HepG2 (cell line): ENCODE data around the gene BCO1. TPM values are rescaled to one million over a fixed set of nuclear protein-coding genes. Genes with fewer than 3 reads are reported as not detected.

Source experiments
- ATAC-seq: fragments of 200-7000 bp; cut with Tn5 transposase; 3 replicates; pipeline ENCODE4 v1.9.1; 2020; ENCODE audit warnings: mild to moderate bottlenecking, moderate library complexity
- BruUV-seq: library from RNA; stranded (reverse); fragments of 400-500 nt; replicated peaks from 2 replicates; lab custom pipeline; 2021; lab: Mats Ljungman, UMichigan
- CTCF ChIA-PET: fragments of 300-600 bp; formaldehyde crosslinking; extraction: SDS; loops from one replicate; lab custom pipeline; 2021; ENCODE audit warnings: low total read pairs, inconsistent platforms, low intra/inter-chr PET ratio; lab: Yijun Ruan, JAX
- POLR2A ChIA-PET: fragments of 350-600 bp; sonication (Branson Sonifier 250); formaldehyde crosslinking; loops from one replicate; lab custom pipeline; 2020; ENCODE audit warnings: antibody characterized with exemption, inconsistent platforms; lab: Yijun Ruan, JAX
- DNase-seq: peaks from one replicate; pipeline ENCODE4 v3.0.0-alpha.2; 2015; ENCODE audit warnings: low spot score
- FAIRE-seq: peaks from 3 replicates; lab custom pipeline; 2011; peaks lifted over from hg19 to GRCh38; lab: Jason Lieb, UNC
- H2AFZ ChIP-seq: one replicate; pipeline ENCODE4 v1.6.1; 2011; ENCODE audit warnings: low read length, inconsistent platforms
- H3K27ac ChIP-seq: fragments of 300-600 bp; 3 replicates; pipeline ENCODE4 v1.8.0; 2011; ENCODE audit warnings: mixed run types, mild to moderate bottlenecking, mixed read lengths, low read length, inconsistent platforms; ENCODE audit not compliant: insufficient read depth; ENCODE audit errors: extremely low read length
- H3K27me3 ChIP-seq, 2 experiments: fragments of 200-600 bp in 1 of 2; 2 replicates in 1 of 2; 3 replicates in 1 of 2; pipeline versions ENCODE4 v1.6.0 to v1.8.0; 2011; ENCODE audit warnings: low read length in 2 of 2, mild to moderate bottlenecking in 2 of 2, moderate library complexity in 2 of 2, inconsistent platforms in 1 of 2; ENCODE audit not compliant: insufficient read depth in 2 of 2, control insufficient read depth in 1 of 2
- H3K36me3 ChIP-seq, 2 experiments: fragments of 200-600 bp in 1 of 2; replicated peaks in 1 of 2; 2 replicates in 1 of 2; 3 replicates in 1 of 2; pipeline versions ENCODE4 v1.5.1 to v1.8.0; 2011; ENCODE audit warnings: low read length in 2 of 2, inconsistent platforms in 1 of 2; ENCODE audit not compliant: insufficient read depth in 2 of 2, control insufficient read depth in 1 of 2
- H3K4me1 ChIP-seq: 2 replicates; pipeline ENCODE4 v1.5.1; 2012; ENCODE audit warnings: low read length, inconsistent platforms; ENCODE audit not compliant: insufficient read depth
- H3K4me2 ChIP-seq: 2 replicates; pipeline ENCODE4 v1.6.0; 2011; ENCODE audit warnings: low read depth, low read length, inconsistent platforms
- H3K4me3 ChIP-seq, 3 experiments: fragments of 200-600 bp in 1 of 3; sonication (generic), shearing (Covaris generic) in 1 of 3; replicated peaks in 1 of 3; 2 replicates each; pipeline ENCODE4 v1.5.1; 2011 to 2016; ENCODE audit warnings: low read length in 3 of 3, inconsistent platforms in 2 of 3, low read depth in 2 of 3, mild to moderate bottlenecking in 2 of 3, control low read depth in 1 of 3, mixed read lengths in 1 of 3; ENCODE audit not compliant: insufficient read depth in 1 of 3
- H3K79me2 ChIP-seq: one replicate; pipeline ENCODE4 v1.6.1; 2011; ENCODE audit warnings: low read length, inconsistent platforms; ENCODE audit not compliant: insufficient read depth
- H3K9ac ChIP-seq: 2 replicates; pipeline ENCODE4 v1.6.0; 2011; ENCODE audit warnings: mild to moderate bottlenecking, low read depth, low read length, inconsistent platforms; ENCODE audit not compliant: insufficient read depth
- H3K9me3 ChIP-seq: 2 replicates; pipeline ENCODE4 v1.5.1; 2012; ENCODE audit warnings: mild to moderate bottlenecking, low read length
- H4K20me1 ChIP-seq: 2 replicates; pipeline ENCODE4 v1.6.0; 2011; ENCODE audit warnings: inconsistent platforms, mild to moderate bottlenecking, low read length, moderate library complexity; ENCODE audit not compliant: insufficient read depth
- GZF1 ChIP-seq: sonication (generic); formaldehyde crosslinking; IDR thresholded peaks from 2 replicates; pipeline ENCODE4 v1.5.1; 2020; ENCODE audit warnings: mild to moderate bottlenecking, missing genetic modification reagents
- JUNB ChIP-seq: sonication (generic); formaldehyde crosslinking; IDR thresholded peaks from 2 replicates; pipeline ENCODE4 v1.8.0; 2022; ENCODE audit warnings: missing genetic modification reagents, mild to moderate bottlenecking, borderline replicate concordance
- MIER2 ChIP-seq: IDR thresholded peaks from 2 replicates; pipeline ENCODE4 v1.6.1; 2016; ENCODE audit warnings: missing biosample characterization, missing genetic modification reagents
- NR3C1 ChIP-seq: sonication (generic); formaldehyde crosslinking; IDR thresholded peaks from 2 replicates; pipeline ENCODE4 v1.4.0; 2020; ENCODE audit warnings: missing genetic modification reagents
- POLR2A ChIP-seq, 2 experiments: IDR thresholded peaks; 2 replicates each; pipeline ENCODE4 v1.6.1; 2011; ENCODE audit warnings: low read depth in 2 of 2, low read length in 2 of 2, mild to moderate bottlenecking in 1 of 2, moderate library complexity in 1 of 2; ENCODE audit not compliant: insufficient read depth in 1 of 2
- SP5 ChIP-seq: IDR thresholded peaks from 2 replicates; pipeline ENCODE4 v1.6.1; 2016; ENCODE audit warnings: low read depth, borderline replicate concordance
- STAG1 ChIP-seq: sonication (generic); formaldehyde crosslinking; IDR thresholded peaks from 2 replicates; pipeline ENCODE4 v1.4.0; 2020; ENCODE audit warnings: missing genetic modification reagents
- TMF1 ChIP-seq: sonication (generic); formaldehyde crosslinking; IDR thresholded peaks from 2 replicates; pipeline ENCODE4 v1.8.1; 2022; ENCODE audit warnings: low read depth, missing genetic modification reagents
- ZNF234 ChIP-seq: sonication (generic); formaldehyde crosslinking; conservative IDR thresholded peaks from 2 replicates; pipeline ENCODE4 v1.5.1; 2020; ENCODE audit warnings: mild to moderate bottlenecking, missing genetic modification reagents
- WGBS: methylation state at CpG from one replicate; pipeline ENCODE4 v1.1.6; 2017; ENCODE audit warnings: low lambda C conversion rate; 5-methylcytosine and 5-hydroxymethylcytosine counted together
- in situ Hi-C: cut with HindIII; loops from 2 replicates; pipeline ENCODE4 v1.10.0; 2017; ENCODE audit warnings: low pct_unique_long_range_greater_than_20kb; ENCODE audit not compliant: extremely low pct_ligation_motif_present
- intact Hi-C: fragments of 100-400 bp; cut with micrococcal nuclease; formaldehyde crosslinking; loops from one replicate; pipeline ENCODE4 v1.10.0; 2022; ENCODE audit not compliant: unreplicated experiment
- polyA plus RNA-seq, 8 experiments: library from polyadenylated mRNA; depleted of rRNA in 3 of 8; stranded (reverse) in 7 of 8; unstranded in 1 of 8; fragments of >200 nt; fragmentation: Illumina TruSeq in 4 of 8; extraction: Trizol in 4 of 8; gene quantifications; 2 replicates each; pipeline versions ENCODE4 v1.2.1 to v1.2.3, GENCODE V29; 2011 to 2016; ENCODE audit warnings: low read depth in 4 of 8, missing spikeins in 1 of 8, mixed read lengths in 1 of 8; ENCODE audit not compliant: insufficient read depth in 1 of 8
- total RNA-seq, 5 experiments: library from RNA; depleted of rRNA; stranded (reverse); fragments of >200 nt; fragmentation: Illumina TruSeq; extraction: Trizol; gene quantifications; 2 replicates each; pipeline ENCODE4 v1.2.3, GENCODE V29; 2016; ENCODE audit warnings: low read depth in 1 of 5
- TF ChIP-seq, protein P1 (sequence below): sonication (generic); formaldehyde crosslinking; IDR thresholded peaks from 2 replicates; pipeline ENCODE4 v1.5.0; 2020; ENCODE audit warnings: mild to moderate bottlenecking, missing genetic modification reagents, moderate library complexity
- TF ChIP-seq, protein P2 (sequence below): sonication (generic); formaldehyde crosslinking; IDR thresholded peaks from 2 replicates; pipeline ENCODE4 v1.4.0; 2020; ENCODE audit warnings: mild to moderate bottlenecking, missing genetic modification reagents

The BCO1 gene
- total and polyA plus RNA-seq, 2 of the 13 experiments (the other 11 are each of a cell fraction or from before 2014, with no cell fraction given), result 0.11 TPM; not detected in 1

DNA sequence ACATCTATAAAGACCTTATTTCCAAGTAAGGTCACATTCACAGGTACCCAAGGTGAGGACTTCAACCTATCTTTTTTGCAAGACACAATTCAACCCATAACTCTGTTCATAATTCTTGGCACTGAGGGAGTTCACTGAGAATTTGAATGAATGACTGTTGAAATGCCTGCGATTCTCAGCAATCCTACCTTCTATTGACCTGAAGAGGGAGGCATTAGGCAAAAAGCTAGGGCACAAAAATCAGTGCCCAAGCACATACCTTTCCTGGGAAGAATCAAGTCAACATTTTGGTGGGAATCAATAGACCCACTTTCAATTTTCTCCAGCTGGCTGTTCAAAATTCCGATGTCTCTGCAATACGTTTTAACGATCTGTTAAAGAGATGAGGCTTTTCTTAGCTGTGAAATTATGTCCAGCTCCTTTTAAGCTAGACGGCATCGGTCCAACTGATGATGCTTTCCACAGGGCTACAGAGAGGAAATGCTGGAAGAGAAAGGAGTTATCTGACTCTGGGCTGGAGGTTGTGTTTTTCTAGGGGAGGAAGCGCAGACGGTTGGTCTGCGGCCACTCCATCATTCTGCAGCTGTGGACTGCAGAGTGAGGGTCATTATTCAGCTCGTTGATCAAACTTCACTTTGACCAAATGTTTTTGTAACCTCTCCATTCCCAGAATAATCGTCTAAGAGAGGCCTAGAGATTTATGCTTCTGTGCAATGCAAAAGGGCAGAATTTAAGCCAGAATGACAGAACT, 25.2 kb downstream of the BCO1 start:
- no peaks in the 10 kb centered on the region for H3K9me3 ChIP-seq
- DNase-seq (no peak), ATAC-seq (no peak), FAIRE-seq (no peak)
- H3K4me3 ChIP-seq, result no peak overlapping the region
- peaks cover 0 to 8% of the 10 kb centered on the region in 2 experiments; a peak in 1 of 5 replicates for H3K27me3 ChIP-seq
- H3K79me2 ChIP-seq, result no peaks in the 10 kb centered on the region
- intact Hi-C loops (loop anchor here (5.0 kb wide), 2 partner anchors 459 to 474 kb away; no protein-coding TSS in a partner anchor), in situ Hi-C loops (no loop called here)
- no peak overlapping the region for H3K9ac ChIP-seq
- no TSS peak for BruUV-seq
- no peak overlapping the region for H2AFZ ChIP-seq
- H3K4me2 ChIP-seq, result no peak overlapping the region
- 44% methylated on average over 11 of the region's 11 CpGs for WGBS
- H3K27ac ChIP-seq, result no peak overlapping the region
- H3K4me1 ChIP-seq, result no peaks in the 10 kb centered on the region
- ChIA-PET POLR2A (no interaction called here), CTCF (no interaction called here)
- no peaks in the 10 kb centered on the region for H3K36me3 ChIP-seq
- no peaks in the 10 kb centered on the region for H4K20me1 ChIP-seq
- TF ChIP-seq, protein P1, sequence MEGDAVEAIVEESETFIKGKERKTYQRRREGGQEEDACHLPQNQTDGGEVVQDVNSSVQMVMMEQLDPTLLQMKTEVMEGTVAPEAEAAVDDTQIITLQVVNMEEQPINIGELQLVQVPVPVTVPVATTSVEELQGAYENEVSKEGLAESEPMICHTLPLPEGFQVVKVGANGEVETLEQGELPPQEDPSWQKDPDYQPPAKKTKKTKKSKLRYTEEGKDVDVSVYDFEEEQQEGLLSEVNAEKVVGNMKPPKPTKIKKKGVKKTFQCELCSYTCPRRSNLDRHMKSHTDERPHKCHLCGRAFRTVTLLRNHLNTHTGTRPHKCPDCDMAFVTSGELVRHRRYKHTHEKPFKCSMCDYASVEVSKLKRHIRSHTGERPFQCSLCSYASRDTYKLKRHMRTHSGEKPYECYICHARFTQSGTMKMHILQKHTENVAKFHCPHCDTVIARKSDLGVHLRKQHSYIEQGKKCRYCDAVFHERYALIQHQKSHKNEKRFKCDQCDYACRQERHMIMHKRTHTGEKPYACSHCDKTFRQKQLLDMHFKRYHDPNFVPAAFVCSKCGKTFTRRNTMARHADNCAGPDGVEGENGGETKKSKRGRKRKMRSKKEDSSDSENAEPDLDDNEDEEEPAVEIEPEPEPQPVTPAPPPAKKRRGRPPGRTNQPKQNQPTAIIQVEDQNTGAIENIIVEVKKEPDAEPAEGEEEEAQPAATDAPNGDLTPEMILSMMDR, result peak; percentile 16; the same call in 1 of the 2 replicates
- TF ChIP-seq POLR2A (IDR thresholded peaks at IDR 0.05; ENCODE audit: insufficient read depth in 1 of 2, low read depth in 2 of 2, low read length in 2 of 2), result no peak
- TF ChIP-seq SP5 (CRISPR knock-in tag), result no peak
- no peak for TF ChIP-seq MIER2 (CRISPR knock-in tag)
- TF ChIP-seq NR3C1 (CRISPR knock-in tag), result no peak
- no peak for TF ChIP-seq ZNF234 (CRISPR knock-in tag)
- no peak for TF ChIP-seq GZF1
- TF ChIP-seq JUNB, result no peak
- peak; percentile 22; the same call in 1 of the 2 replicates for TF ChIP-seq STAG1 (CRISPR knock-in tag)
- TF ChIP-seq, protein P2, sequence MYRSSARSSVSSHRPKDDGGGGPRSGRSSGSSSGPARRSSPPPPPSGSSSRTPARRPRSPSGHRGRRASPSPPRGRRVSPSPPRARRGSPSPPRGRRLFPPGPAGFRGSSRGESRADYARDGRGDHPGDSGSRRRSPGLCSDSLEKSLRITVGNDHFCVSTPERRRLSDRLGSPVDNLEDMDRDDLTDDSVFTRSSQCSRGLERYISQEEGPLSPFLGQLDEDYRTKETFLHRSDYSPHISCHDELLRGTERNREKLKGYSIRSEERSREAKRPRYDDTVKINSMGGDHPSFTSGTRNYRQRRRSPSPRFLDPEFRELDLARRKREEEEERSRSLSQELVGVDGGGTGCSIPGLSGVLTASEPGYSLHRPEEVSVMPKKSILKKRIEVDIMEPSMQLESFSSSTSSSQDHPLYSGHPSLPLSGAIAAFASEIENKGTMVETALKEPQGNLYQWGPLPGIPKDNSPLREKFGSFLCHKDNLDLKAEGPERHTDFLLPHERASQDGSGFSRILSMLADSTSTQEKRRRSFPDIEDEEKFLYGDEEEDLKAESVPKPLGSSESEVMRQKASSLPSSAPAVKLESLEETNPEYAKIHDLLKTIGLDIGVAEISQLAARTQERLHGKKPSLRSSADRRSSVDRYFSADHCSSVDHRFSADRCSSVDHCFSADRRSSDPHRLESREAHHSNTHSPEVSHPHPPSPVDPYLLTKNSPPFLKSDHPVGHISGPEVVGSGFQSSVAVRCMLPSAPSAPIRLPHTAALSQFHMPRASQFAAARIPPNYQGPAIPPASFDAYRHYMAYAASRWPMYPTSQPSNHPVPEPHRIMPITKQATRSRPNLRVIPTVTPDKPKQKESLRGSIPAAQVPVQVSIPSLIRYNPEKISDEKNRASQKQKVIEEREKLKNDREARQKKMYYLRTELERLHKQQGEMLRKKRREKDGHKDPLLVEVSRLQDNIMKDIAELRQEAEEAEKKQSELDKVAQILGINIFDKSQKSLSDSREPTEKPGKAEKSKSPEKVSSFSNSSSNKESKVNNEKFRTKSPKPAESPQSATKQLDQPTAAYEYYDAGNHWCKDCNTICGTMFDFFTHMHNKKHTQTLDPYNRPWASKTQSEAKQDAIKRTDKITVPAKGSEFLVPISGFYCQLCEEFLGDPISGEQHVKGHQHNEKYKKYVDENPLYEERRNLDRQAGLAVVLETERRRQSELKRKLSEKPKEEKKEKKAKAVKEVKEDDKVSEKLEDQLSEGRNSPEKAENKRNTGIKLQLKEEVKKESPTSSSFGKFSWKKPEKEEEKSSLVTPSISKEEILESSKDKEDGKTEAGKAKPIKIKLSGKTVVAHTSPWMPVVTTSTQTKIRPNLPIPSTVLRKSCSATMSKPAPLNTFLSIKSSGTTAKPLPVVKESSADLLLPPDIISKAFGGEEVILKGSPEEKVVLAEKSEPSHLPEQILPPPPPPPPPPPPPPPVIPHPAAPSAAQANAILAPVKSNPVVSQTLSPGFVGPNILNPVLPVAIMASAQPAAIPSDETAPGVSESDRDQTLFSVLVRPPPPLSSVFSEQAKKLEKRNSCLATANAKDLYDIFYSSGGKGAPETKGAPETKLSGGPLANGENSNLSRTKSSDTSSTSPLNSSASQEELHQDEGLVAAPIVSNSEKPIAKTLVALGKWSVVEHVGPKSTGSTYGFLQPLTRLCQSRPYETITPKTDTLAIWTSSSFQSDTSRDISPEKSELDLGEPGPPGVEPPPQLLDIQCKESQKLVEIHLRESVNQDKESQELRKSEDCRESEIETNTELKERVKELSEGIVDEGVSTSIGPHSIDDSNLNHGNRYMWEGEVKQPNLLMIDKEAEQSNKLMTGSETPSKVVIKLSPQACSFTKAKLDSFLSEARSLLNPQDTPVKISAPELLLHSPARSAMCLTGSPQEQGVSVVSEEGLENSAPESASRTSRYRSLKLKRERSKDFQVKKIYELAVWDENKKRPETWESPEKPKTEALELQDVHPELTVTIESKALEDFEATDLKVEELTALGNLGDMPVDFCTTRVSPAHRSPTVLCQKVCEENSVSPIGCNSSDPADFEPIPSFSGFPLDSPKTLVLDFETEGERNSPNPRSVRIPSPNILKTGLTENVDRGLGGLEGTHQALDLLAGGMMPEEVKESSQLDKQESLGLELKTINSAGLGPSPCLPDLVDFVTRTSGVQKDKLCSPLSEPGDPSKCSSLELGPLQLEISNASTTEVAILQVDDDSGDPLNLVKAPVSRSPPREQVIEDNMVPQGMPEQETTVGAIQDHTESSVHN (CRISPR knock-in tag), result no peak
- TF ChIP-seq TMF1 (CRISPR knock-in tag), result no peak
